ENCODE measurements around the gene AKR1B1. TPM values are rescaled to one million over a fixed set of nuclear protein-coding genes. Genes with fewer than 3 reads are reported as not detected.

Gene AKR1B1
- total RNA-seq, 2 experiments from 2014 or later, result 75.7 to 167 TPM

DNA sequence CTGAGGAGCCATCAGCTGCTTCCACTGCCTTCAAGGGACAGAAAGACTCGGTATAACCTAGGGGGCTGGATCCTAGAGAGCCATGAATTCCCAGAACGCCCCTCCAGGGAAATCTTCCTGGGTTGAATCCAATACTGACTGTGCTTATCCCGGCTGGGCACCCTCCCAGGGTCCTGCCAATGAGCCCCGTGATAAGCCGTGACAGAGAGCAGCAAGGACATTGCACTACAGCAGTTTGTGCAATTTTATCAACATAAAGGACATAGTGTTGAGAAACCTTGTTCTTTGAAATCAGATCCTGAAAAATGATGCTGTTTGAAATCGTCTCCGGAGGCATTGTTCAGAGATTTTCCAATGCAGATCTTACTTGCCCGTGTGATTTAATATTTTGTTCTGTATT, 18.8 kb downstream of the AKR1B1 start:
- Histone ChIP-seq H3K4me1 (ENCODE audit: insufficient read depth, low read length, poor library complexity, severe bottlenecking) (no peaks in the 10 kb centered on the region), H3K79me2 (ENCODE audit: insufficient read depth, low read depth, low read length) (no peaks in the 10 kb centered on the region), H3K27ac (ENCODE audit: low read depth, low read length, poor library complexity, severe bottlenecking) (no peak overlapping the region), H4K20me1 (ENCODE audit: insufficient read depth, low read length) (no peaks in the 10 kb centered on the region), H3K36me3 (ENCODE audit: insufficient read depth, low read length) (peaks cover 54% of the 10 kb centered on the region), H3K9me3 (ENCODE audit: low read length) (no peaks in the 10 kb centered on the region), H3K9me2 (ENCODE audit: insufficient read depth, low read length) (no peaks in the 10 kb centered on the region), H3K4me2 (ENCODE audit: low read length) (no peak overlapping the region), H2AFZ (ENCODE audit: low read length) (no peak overlapping the region), H3K4me3 (ENCODE audit: low read depth, low read length, poor library complexity, severe bottlenecking) (no peak overlapping the region)
- TF ChIP-seq, protein P1, sequence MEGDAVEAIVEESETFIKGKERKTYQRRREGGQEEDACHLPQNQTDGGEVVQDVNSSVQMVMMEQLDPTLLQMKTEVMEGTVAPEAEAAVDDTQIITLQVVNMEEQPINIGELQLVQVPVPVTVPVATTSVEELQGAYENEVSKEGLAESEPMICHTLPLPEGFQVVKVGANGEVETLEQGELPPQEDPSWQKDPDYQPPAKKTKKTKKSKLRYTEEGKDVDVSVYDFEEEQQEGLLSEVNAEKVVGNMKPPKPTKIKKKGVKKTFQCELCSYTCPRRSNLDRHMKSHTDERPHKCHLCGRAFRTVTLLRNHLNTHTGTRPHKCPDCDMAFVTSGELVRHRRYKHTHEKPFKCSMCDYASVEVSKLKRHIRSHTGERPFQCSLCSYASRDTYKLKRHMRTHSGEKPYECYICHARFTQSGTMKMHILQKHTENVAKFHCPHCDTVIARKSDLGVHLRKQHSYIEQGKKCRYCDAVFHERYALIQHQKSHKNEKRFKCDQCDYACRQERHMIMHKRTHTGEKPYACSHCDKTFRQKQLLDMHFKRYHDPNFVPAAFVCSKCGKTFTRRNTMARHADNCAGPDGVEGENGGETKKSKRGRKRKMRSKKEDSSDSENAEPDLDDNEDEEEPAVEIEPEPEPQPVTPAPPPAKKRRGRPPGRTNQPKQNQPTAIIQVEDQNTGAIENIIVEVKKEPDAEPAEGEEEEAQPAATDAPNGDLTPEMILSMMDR (conservative IDR thresholded peaks at IDR 0.05; ENCODE audit: low read length), result no peak
- TF ChIP-seq EZH2phosphoT487 (IDR thresholded peaks at IDR 0.05; ENCODE audit: borderline replicate concordance, low read depth, low read length), result no peak
- DNase-seq (ENCODE audit: low spot score), result no peak
- ChIA-PET POLR2A (no interaction called here), CTCF (ENCODE audit: unreplicated experiment) (no interaction called here)
- no TSS peak for BruUV-seq (replicated peaks)
- intact Hi-C loops (cut with micrococcal nuclease; ENCODE audit: unreplicated experiment), result no loop called here

DNA sequence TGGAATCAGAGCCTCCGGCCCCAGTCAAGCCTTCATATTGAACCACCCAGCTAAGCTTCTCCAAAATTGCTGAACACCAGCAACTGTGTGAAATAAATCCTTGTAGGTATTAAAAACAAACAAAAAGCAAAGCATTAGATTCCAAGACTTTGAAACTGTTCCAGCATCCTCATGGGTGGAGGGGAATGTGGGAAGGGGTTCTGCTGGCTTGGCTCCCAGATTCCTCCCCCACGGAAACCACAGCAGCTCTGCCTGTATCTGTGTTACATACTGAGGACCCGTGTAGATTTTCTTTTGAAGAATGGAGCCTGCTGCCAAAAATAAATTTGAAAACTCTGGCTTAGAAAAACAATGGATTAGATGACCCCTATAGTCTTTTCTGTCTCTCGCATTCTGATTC, 20.0 kb downstream of the AKR1B1 start:
- CTCF ChIA-PET (ENCODE audit: unreplicated experiment), result no interaction called here
- Histone ChIP-seq H3K4me3 (ENCODE audit: low read depth, low read length, poor library complexity, severe bottlenecking) (no peak overlapping the region), H3K79me2 (ENCODE audit: insufficient read depth, low read depth, low read length) (no peaks in the 10 kb centered on the region), H2AFZ (ENCODE audit: low read length) (no peak overlapping the region), H3K4me1 (ENCODE audit: insufficient read depth, low read length, poor library complexity, severe bottlenecking) (no peaks in the 10 kb centered on the region), H3K9me3 (ENCODE audit: low read length) (no peaks in the 10 kb centered on the region), H3K36me3 (ENCODE audit: insufficient read depth, low read length) (peaks cover 43% of the 10 kb centered on the region), H3K4me2 (ENCODE audit: low read length) (no peak overlapping the region), H4K20me1 (ENCODE audit: insufficient read depth, low read length) (no peaks in the 10 kb centered on the region), H3K27ac (ENCODE audit: low read depth, low read length, poor library complexity, severe bottlenecking) (no peak overlapping the region), H3K9me2 (ENCODE audit: insufficient read depth, low read length) (no peaks in the 10 kb centered on the region)
- no peak for DNase-seq (ENCODE audit: low spot score)
- no peak for TF ChIP-seq EZH2phosphoT487 (IDR thresholded peaks at IDR 0.05; ENCODE audit: borderline replicate concordance, low read depth, low read length)
- TF ChIP-seq, protein P1 (conservative IDR thresholded peaks at IDR 0.05; ENCODE audit: low read length), result no peak
- BruUV-seq (replicated peaks), result no TSS peak
- intact Hi-C loops (cut with micrococcal nuclease; ENCODE audit: unreplicated experiment), result loop anchor here (10.0 kb wide), 1 partner anchor 506 kb away; no protein-coding TSS in a partner anchor
- POLR2A ChIA-PET, result no interaction called here

DNA sequence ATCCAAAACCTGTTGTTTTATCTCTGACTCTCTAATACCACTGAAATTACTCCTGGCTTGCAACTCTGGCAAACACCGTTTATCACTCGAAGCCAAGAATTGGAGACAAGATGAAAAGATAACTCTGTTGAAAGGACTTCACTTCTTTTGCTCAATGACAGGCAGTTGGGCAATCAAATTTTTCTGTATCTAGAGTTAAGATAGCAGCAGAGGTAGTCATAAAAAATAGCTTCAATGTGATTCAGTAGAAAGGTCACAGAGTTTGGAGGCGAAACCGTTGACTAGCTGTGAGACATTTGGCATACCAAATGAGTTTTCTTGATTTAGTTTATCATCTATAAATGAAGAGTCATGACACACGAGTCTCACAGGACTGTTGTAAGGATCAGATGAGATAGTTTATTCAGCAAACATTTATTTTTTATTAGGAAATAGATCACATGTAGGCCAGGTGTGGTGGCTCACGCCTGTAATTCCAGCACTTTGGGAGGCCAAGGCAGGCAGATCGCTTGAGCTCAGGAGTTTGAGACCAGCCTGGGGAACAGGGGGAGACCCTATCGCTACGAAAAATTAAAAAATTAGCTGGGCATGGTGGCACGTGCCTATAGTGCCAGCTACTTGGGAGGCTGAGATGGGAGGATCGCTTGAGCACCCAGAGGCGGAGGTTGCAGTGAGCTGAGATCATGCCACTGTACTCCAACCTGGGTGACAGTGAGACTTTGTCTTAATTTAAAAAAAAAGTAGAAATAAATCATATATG, 23.6 kb downstream of the AKR1B1 start:
- Histone ChIP-seq H4K20me1 (ENCODE audit: insufficient read depth, low read length) (no peaks in the 10 kb centered on the region), H3K4me3 (ENCODE audit: low read depth, low read length, poor library complexity, severe bottlenecking) (no peak overlapping the region), H2AFZ (ENCODE audit: low read length) (no peak overlapping the region), H3K79me2 (ENCODE audit: insufficient read depth, low read depth, low read length) (no peaks in the 10 kb centered on the region), H3K4me1 (ENCODE audit: insufficient read depth, low read length, poor library complexity, severe bottlenecking) (peaks cover 8% of the 10 kb centered on the region), H3K4me2 (ENCODE audit: low read length) (no peak overlapping the region), H3K27ac (ENCODE audit: low read depth, low read length, poor library complexity, severe bottlenecking) (no peak overlapping the region), H3K9me3 (ENCODE audit: low read length) (no peaks in the 10 kb centered on the region), H3K9me2 (ENCODE audit: insufficient read depth, low read length) (no peaks in the 10 kb centered on the region), H3K36me3 (ENCODE audit: insufficient read depth, low read length) (peaks cover 7% of the 10 kb centered on the region)
- TF ChIP-seq EZH2phosphoT487 (IDR thresholded peaks at IDR 0.05; ENCODE audit: borderline replicate concordance, low read depth, low read length), result no peak
- TF ChIP-seq, protein P1 (conservative IDR thresholded peaks at IDR 0.05; ENCODE audit: low read length), result no peak
- POLR2A ChIA-PET, result no interaction called here
- CTCF ChIA-PET (ENCODE audit: unreplicated experiment), result no interaction called here
- intact Hi-C loops (cut with micrococcal nuclease; ENCODE audit: unreplicated experiment), result loop anchor here (10.0 kb wide), 1 partner anchor 509 kb away; no protein-coding TSS in a partner anchor
- DNase-seq (ENCODE audit: low spot score), result no peak
- BruUV-seq (replicated peaks), result no TSS peak

Data from OCI-LY7 (cell line).